Measurements from ENCODE around the gene SLC10A7. TPM values are rescaled to one million over a fixed set of nuclear protein-coding genes. Genes with fewer than 3 reads are reported as not detected.

SLC10A7 gene
- total RNA-seq, 1 donor from 2014 or later = 6.1 TPM

DNA sequence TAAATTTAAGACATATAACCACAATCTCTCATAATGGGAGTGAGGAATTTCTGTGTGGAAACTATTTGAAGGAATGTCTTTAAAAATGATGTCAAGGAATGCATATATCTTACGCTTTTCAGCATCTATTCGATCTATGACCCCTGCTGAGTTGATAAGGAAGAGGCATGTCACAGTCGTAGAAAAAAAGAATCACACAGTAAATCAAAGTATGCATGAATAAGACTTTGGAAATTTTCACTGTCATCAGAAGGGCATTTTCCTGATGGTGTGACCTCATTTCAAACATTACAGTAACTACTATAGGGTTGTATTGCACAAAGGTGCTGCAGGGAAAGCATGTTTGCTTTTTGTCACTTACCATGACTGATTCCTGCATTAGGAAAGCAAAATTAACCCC lies 265.9 kb downstream of the SLC10A7 start:
- Histone ChIP-seq H3K4me3 (ENCODE audit: low read depth, low read length) (no peak overlapping the region), H3K27me3 (ENCODE audit: control insufficient read depth, insufficient read depth, low read length) (no peaks in the 10 kb centered on the region), H3K36me3 (ENCODE audit: control insufficient read depth, insufficient read depth, low read length) (no peaks in the 10 kb centered on the region)
- TF ChIP-seq, protein P1, sequence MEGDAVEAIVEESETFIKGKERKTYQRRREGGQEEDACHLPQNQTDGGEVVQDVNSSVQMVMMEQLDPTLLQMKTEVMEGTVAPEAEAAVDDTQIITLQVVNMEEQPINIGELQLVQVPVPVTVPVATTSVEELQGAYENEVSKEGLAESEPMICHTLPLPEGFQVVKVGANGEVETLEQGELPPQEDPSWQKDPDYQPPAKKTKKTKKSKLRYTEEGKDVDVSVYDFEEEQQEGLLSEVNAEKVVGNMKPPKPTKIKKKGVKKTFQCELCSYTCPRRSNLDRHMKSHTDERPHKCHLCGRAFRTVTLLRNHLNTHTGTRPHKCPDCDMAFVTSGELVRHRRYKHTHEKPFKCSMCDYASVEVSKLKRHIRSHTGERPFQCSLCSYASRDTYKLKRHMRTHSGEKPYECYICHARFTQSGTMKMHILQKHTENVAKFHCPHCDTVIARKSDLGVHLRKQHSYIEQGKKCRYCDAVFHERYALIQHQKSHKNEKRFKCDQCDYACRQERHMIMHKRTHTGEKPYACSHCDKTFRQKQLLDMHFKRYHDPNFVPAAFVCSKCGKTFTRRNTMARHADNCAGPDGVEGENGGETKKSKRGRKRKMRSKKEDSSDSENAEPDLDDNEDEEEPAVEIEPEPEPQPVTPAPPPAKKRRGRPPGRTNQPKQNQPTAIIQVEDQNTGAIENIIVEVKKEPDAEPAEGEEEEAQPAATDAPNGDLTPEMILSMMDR (IDR thresholded peaks at IDR 0.05; ENCODE audit: insufficient read depth, low read length, poor library complexity, severe bottlenecking) = no peak
- no peak for DNase-seq (ENCODE audit: low read depth)

DNA sequence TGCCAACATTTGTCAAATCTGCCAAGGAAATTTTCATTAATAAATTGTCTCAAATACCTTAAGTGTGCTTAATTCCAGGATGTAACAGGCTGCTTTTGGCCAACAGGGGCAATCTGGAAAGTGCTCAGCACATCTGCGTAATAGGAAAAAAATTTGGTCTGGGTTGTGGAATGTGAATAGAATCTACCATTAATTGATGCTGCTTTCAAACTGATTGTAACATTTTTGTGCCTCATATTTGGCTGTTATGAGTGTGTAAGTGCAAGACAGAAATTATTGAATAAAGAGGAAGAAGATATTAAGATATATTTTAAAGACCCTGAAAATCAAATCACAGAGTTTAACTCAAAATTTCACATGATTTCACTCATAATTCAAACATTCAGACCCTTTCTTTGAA lies 266.3 kb downstream of the SLC10A7 start:
- no peak overlapping the region for H3K4me3 ChIP-seq (ENCODE audit: low read depth, low read length)
- no peaks in the 10 kb centered on the region for H3K36me3 ChIP-seq (ENCODE audit: control insufficient read depth, insufficient read depth, low read length)
- DNase-seq (ENCODE audit: low read depth) = no peak
- TF ChIP-seq, protein P1 (IDR thresholded peaks at IDR 0.05; ENCODE audit: insufficient read depth, low read length, poor library complexity, severe bottlenecking) = no peak
- H3K27me3 ChIP-seq (ENCODE audit: control insufficient read depth, insufficient read depth, low read length) = no peaks in the 10 kb centered on the region

DNA sequence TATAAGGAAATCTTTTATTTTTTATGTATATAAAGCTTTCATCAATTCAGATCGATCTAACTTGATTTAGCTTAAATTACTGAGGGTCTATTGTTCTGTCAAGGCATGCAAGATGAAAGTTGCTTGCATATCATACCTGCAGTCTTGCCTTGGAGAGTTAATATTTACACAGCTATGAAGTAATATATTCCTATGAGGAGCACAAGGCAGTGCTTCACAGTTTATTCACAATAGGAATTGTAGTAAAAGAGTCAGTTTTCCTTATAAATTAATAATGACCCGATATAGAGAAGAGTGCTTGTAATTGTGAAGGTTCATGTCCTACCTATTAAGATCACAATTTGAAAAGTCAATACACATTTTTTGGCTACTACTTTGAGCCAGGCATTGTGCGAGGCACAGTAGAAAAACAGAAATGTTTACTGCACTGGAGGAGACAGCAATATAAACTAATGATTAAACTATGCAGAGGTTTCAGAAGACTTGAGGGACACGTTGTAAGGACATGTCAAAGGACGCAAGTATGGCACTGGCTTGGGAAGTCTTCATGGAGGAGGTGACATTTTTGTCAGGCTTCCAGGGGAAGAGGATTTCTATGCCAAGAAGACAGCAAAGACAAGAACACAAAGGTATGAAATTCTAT lies 268.6 kb downstream of the SLC10A7 start:
- TF ChIP-seq, protein P1 (IDR thresholded peaks at IDR 0.05; ENCODE audit: insufficient read depth, low read length, poor library complexity, severe bottlenecking) = no peak
- no peak for DNase-seq (ENCODE audit: low read depth)
- no peaks in the 10 kb centered on the region for H3K36me3 ChIP-seq (ENCODE audit: control insufficient read depth, insufficient read depth, low read length)
- H3K27me3 ChIP-seq (ENCODE audit: control insufficient read depth, insufficient read depth, low read length) = no peaks in the 10 kb centered on the region
- H3K4me3 ChIP-seq (ENCODE audit: low read depth, low read length) = no peak overlapping the region

DNA sequence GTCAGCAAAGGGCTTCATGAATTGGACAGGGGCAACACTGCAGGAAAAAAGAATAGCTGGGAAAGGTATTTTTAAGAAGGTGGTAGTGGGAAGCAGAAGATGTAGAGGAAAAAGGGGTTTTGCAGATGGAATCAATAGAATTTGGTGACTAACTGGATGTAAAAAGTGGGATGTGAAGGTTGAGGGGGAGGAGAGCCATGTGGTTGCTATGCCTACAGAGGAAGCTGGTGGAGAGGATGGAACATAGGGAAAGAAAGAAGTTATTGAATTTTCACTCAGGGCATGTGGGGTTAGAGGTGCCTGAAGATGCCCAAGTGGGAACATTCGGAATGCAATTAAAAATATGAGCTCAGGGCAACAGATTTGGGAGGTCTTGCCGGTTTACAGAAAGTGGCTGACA lies 274.4 kb downstream of the SLC10A7 start:
- Histone ChIP-seq H3K4me3 (ENCODE audit: low read depth, low read length) (no peak overlapping the region), H3K27me3 (ENCODE audit: control insufficient read depth, insufficient read depth, low read length) (no peaks in the 10 kb centered on the region), H3K36me3 (ENCODE audit: control insufficient read depth, insufficient read depth, low read length) (no peaks in the 10 kb centered on the region)
- DNase-seq (ENCODE audit: low read depth) = no peak
- TF ChIP-seq, protein P1 (IDR thresholded peaks at IDR 0.05; ENCODE audit: insufficient read depth, low read length, poor library complexity, severe bottlenecking) = no peak

DNA sequence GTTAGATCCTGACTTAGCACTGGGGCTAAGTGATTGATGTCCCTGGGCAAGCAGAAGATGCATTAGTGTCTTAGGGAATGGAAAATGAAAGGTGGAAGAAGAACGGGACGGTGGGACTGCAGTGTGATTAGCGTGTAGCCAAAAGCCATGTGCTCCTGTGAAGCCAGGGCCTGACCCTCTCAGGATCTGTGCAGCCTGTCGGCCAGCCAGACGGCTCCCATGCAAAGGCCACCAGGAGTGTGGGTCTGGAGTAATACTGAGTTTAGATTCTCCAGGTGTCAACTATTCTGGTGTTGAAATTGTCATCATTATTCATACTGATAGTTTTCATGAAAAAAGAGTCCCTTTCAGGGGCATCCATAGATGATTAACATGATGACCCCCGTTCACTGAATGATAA lies 275.4 kb downstream of the SLC10A7 start:
- H3K4me3 ChIP-seq (ENCODE audit: low read depth, low read length) = no peak overlapping the region
- no peaks in the 10 kb centered on the region for H3K36me3 ChIP-seq (ENCODE audit: control insufficient read depth, insufficient read depth, low read length)
- TF ChIP-seq, protein P1 (IDR thresholded peaks at IDR 0.05; ENCODE audit: insufficient read depth, low read length, poor library complexity, severe bottlenecking) = no peak
- DNase-seq (ENCODE audit: low read depth) = no peak
- H3K27me3 ChIP-seq (ENCODE audit: control insufficient read depth, insufficient read depth, low read length) = no peaks in the 10 kb centered on the region

DNA sequence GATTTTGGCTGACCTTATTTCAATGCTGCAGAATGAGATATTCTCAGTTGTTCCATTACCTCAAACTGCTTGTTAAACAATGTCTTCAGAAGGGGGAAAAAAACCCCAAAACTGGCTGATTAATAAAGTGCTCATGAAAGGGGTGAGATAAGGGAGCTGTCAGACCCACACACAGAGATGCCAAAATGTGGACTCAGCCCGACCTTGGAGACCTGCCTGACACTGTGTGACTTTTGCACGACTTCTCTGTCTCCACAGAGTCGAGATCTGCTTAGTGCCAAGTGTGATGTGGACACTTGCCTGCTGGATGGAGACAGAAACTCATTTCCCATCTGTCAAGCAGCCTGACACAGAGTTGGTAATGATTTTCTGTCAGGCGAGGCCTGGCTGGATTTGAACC lies 275.9 kb downstream of the SLC10A7 start:
- H3K27me3 ChIP-seq (ENCODE audit: control insufficient read depth, insufficient read depth, low read length) = no peaks in the 10 kb centered on the region
- no peak overlapping the region for H3K4me3 ChIP-seq (ENCODE audit: low read depth, low read length)
- TF ChIP-seq, protein P1 (IDR thresholded peaks at IDR 0.05; ENCODE audit: insufficient read depth, low read length, poor library complexity, severe bottlenecking) = no peak
- H3K36me3 ChIP-seq (ENCODE audit: control insufficient read depth, insufficient read depth, low read length) = no peaks in the 10 kb centered on the region
- DNase-seq (ENCODE audit: low read depth) = no peak

Data from kidney epithelial cell (primary cell).